Hepatocyte (in vitro differentiated cells): Measurements from ENCODE around the gene PLA2G4D. TPM values are rescaled to one million over a fixed set of nuclear protein-coding genes. Genes with fewer than 3 reads are reported as not detected.

Experiments
- DNase-seq: peaks from one replicate; pipeline ENCODE4 v3.0.0-alpha.2; 2016; ENCODE audit warnings: low spot score
- H2AFZ ChIP-seq: fragments of 200-600 bp; sonication (generic); 2 replicates; pipeline ENCODE4 v1.6.0; 2016; ENCODE audit warnings: antibody characterized with exemption, mild to moderate bottlenecking
- H3K27ac ChIP-seq: fragments of 200-600 bp; sonication (generic); 2 replicates; pipeline ENCODE4 v1.5.1; 2016; ENCODE audit warnings: mild to moderate bottlenecking
- H3K27me3 ChIP-seq: fragments of 200-600 bp; sonication (generic); 2 replicates; pipeline ENCODE4 v1.6.1; 2016
- H3K36me3 ChIP-seq: fragments of 200-600 bp; sonication (generic); replicated peaks from 2 replicates; pipeline ENCODE4 v1.5.1; 2016; ENCODE audit warnings: low read depth; ENCODE audit not compliant: insufficient read depth
- H3K4me1 ChIP-seq: fragments of 200-600 bp; sonication (generic); 2 replicates; pipeline ENCODE4 v1.5.1; 2016; ENCODE audit warnings: mild to moderate bottlenecking, moderate library complexity; ENCODE audit not compliant: insufficient read depth
- H3K4me2 ChIP-seq: fragments of 200-600 bp; sonication (generic); 2 replicates; pipeline ENCODE4 v1.6.0; 2016
- H3K4me3 ChIP-seq: fragments of 200-600 bp; sonication (generic); 2 replicates; pipeline ENCODE4 v1.5.1; 2016; ENCODE audit warnings: mild to moderate bottlenecking
- H3K79me2 ChIP-seq: fragments of 200-600 bp; sonication (generic); 2 replicates; pipeline ENCODE4 v1.6.0; 2017; ENCODE audit warnings: mild to moderate bottlenecking
- H3K9me2 ChIP-seq: fragments of 200-600 bp; sonication (generic); replicated peaks from 2 replicates; pipeline ENCODE4 v1.6.0; 2017; ENCODE audit warnings: mild to moderate bottlenecking; ENCODE audit not compliant: insufficient read depth
- H3K9me3 ChIP-seq: fragments of 200-600 bp; sonication (generic); 2 replicates; pipeline ENCODE4 v1.5.1; 2016; ENCODE audit warnings: low read depth, mild to moderate bottlenecking
- H4K20me1 ChIP-seq: fragments of 200-600 bp; sonication (generic); 2 replicates; pipeline ENCODE4 v1.6.0; 2016; ENCODE audit warnings: mild to moderate bottlenecking; ENCODE audit not compliant: insufficient read depth, poor library complexity, severe bottlenecking
- CTCF ChIP-seq: fragments of 200-600 bp; sonication (generic); IDR thresholded peaks from 2 replicates; pipeline ENCODE4 v1.5.1; 2016; ENCODE audit warnings: antibody characterized with exemption, mild to moderate bottlenecking; ENCODE audit not compliant: poor library complexity
- EZH2 ChIP-seq: fragments of 200-600 bp; sonication (generic); IDR thresholded peaks from 2 replicates; pipeline ENCODE4 v1.6.1; 2016; ENCODE audit warnings: antibody characterized with exemption, mild to moderate bottlenecking, borderline replicate concordance
- EZH2phosphoT487 ChIP-seq: fragments of 200-600 bp; sonication (generic); IDR thresholded peaks from one replicate; pipeline ENCODE4 v1.6.1; 2018; ENCODE audit warnings: antibody characterized with exemption, mild to moderate bottlenecking, low read depth, moderate library complexity; ENCODE audit not compliant: unreplicated experiment, severe bottlenecking
- WGBS: methylation state at CpG from one replicate; pipeline ENCODE4 v1.1.6; 2016; ENCODE audit warnings: low lambda C conversion rate; ENCODE audit errors: missing lambda C conversion rate; 5-methylcytosine and 5-hydroxymethylcytosine counted together
- polyA plus RNA-seq: library from polyadenylated mRNA; unstranded; fragments of >200 nt; fragmentation: Nextera tagmentation; extraction: Ambion mirVana; gene quantifications from 2 replicates; pipeline ENCODE4 v1.2.1, GENCODE V29; 2016
- total RNA-seq: library from RNA; depleted of rRNA; stranded (reverse); fragments of >200 nt; gene quantifications from 2 replicates; pipeline ENCODE4 v1.2.3, GENCODE V29; 2014

The PLA2G4D gene
- total and polyA plus RNA-seq, 2 experiments from 2014 or later, result 0.17 TPM; not detected in 1

- Histone ChIP-seq H3K9me2 (no peaks in the 10 kb centered on the region), H3K27me3 (no peaks in the 10 kb centered on the region), H3K79me2 (no peaks in the 10 kb centered on the region), H3K27ac (no peak overlapping the region), H3K4me2 (no peak overlapping the region), H3K36me3 (no peaks in the 10 kb centered on the region), H4K20me1 (no peaks in the 10 kb centered on the region), H3K4me3 (no peak overlapping the region), H2AFZ (no peak overlapping the region), H3K9me3 (no peaks in the 10 kb centered on the region), H3K4me1 (no peaks in the 10 kb centered on the region)
- 96% methylated on average over 3 of the region's 3 CpGs for WGBS
- no peak for TF ChIP-seq EZH2phosphoT487
- no peak for TF ChIP-seq CTCF
- TF ChIP-seq EZH2, result no peak
- no peak for DNase-seq
Observed at GRCh38 chr15:42033214-42033873, 61.0 kb downstream of the PLA2G4D start.

GRCh38 chr15:42032376-42033213 is 61.8 kb downstream of the PLA2G4D start:
- no peaks in the 10 kb centered on the region for H3K9me3 ChIP-seq
- H3K4me2 ChIP-seq, result no peak overlapping the region
- DNase-seq, result no peak
- H3K27ac ChIP-seq, result no peak overlapping the region
- H3K27me3 ChIP-seq, result no peaks in the 10 kb centered on the region
- H3K4me3 ChIP-seq, result no peak overlapping the region
- TF ChIP-seq CTCF (no peak), EZH2phosphoT487 (no peak), EZH2 (no peak)
- no peaks in the 10 kb centered on the region for H3K9me2 ChIP-seq
- H3K4me1 ChIP-seq, result no peaks in the 10 kb centered on the region
- H2AFZ ChIP-seq, result no peak overlapping the region
- H4K20me1 ChIP-seq, result no peaks in the 10 kb centered on the region
- H3K36me3 ChIP-seq, result no peaks in the 10 kb centered on the region
- 89% methylated on average over 9 of the region's 9 CpGs for WGBS
- H3K79me2 ChIP-seq, result no peaks in the 10 kb centered on the region

- TF ChIP-seq EZH2phosphoT487, result no peak
- TF ChIP-seq EZH2, result no peak
Observed at GRCh38 chr15:42031198-42031915, 63.0 kb downstream of the PLA2G4D start.

More at GRCh38 chr15:42031198-42031915, 63.0 kb downstream of the PLA2G4D start:
- no peak overlapping the region for H3K4me2 ChIP-seq
- 67% methylated on average over 6 of the region's 6 CpGs for WGBS
- no peak overlapping the region for H2AFZ ChIP-seq
- no peaks in the 10 kb centered on the region for H3K9me3 ChIP-seq
- H3K4me1 ChIP-seq, result no peaks in the 10 kb centered on the region
- H3K9me2 ChIP-seq, result no peaks in the 10 kb centered on the region
- no peaks in the 10 kb centered on the region for H3K79me2 ChIP-seq
- no peak for DNase-seq
- H3K4me3 ChIP-seq, result no peak overlapping the region
- H3K27ac ChIP-seq, result no peak overlapping the region
- H4K20me1 ChIP-seq, result no peaks in the 10 kb centered on the region
- no peaks in the 10 kb centered on the region for H3K27me3 ChIP-seq
- no peaks in the 10 kb centered on the region for H3K36me3 ChIP-seq
